ENCODE data around the gene NDUFA8. TPM values are rescaled to one million over a fixed set of nuclear protein-coding genes. Genes with fewer than 3 reads are reported as not detected.

Gene NDUFA8
- total and polyA plus RNA-seq, 9 of the 15 experiments (the other 6 are each of a cell fraction or from before 2014, with no cell fraction given), result 105 to 212 (median 133) TPM

DNA sequence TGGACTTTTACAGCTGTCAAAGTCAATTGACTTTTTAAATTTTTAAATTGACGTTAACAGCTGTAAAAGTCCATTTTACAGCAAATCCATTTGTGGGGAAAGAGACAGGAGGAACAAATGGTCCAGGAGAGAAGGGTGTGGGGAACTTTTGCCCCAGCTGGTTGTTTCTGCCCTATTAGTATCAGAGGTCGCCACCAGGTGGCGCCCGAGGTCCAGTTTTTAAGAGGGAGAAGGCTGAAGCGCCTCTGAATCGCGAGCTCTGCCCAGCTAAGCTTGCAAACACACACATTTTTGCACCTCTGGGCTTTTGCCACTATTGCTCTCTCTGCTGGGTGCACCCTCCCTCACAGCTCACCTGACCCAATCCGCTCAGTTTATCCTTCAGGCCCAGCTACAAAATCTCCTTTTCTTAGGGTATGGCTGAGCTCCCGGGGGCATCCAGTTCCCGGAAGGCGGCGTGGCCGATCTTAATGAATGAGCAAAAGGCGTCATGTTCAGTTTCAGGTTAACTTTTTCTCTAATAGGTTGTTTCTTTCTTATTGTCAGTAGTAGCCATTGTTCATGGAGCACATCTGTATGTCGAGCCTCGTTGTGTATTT, 60.2 kb downstream of the NDUFA8 start (continued):
- no peak for TF ChIP-seq ETV1 (tag; conservative IDR thresholded peaks at IDR 0.05; ENCODE audit: low read depth)
- peak; percentile 73 to 82 for TF ChIP-seq RAD21 (CRISPR knock-in tag; conservative IDR thresholded peaks at IDR 0.05 in 1 of 2, IDR thresholded peaks at IDR 0.05 in 1 of 2)
- no peak for TF ChIP-seq POLR2AphosphoS5 (IDR thresholded peaks at IDR 0.05; ENCODE audit: control insufficient read depth, insufficient read depth, low read depth, low read length)
- TF ChIP-seq ZNF785 (CRISPR knock-in tag; IDR thresholded peaks at IDR 0.05), result no peak
- TF ChIP-seq CBX3 (IDR thresholded peaks at IDR 0.05; ENCODE audit: borderline replicate concordance in 1 of 2, low read length in 2 of 2), result no peak
- TF ChIP-seq, protein P1, sequence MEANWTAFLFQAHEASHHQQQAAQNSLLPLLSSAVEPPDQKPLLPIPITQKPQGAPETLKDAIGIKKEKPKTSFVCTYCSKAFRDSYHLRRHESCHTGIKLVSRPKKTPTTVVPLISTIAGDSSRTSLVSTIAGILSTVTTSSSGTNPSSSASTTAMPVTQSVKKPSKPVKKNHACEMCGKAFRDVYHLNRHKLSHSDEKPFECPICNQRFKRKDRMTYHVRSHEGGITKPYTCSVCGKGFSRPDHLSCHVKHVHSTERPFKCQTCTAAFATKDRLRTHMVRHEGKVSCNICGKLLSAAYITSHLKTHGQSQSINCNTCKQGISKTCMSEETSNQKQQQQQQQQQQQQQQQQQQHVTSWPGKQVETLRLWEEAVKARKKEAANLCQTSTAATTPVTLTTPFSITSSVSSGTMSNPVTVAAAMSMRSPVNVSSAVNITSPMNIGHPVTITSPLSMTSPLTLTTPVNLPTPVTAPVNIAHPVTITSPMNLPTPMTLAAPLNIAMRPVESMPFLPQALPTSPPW (CRISPR knock-in tag; IDR thresholded peaks at IDR 0.05), result peak; percentile 38; the same call in 1 of the 2 replicates
- TF ChIP-seq, protein P2, sequence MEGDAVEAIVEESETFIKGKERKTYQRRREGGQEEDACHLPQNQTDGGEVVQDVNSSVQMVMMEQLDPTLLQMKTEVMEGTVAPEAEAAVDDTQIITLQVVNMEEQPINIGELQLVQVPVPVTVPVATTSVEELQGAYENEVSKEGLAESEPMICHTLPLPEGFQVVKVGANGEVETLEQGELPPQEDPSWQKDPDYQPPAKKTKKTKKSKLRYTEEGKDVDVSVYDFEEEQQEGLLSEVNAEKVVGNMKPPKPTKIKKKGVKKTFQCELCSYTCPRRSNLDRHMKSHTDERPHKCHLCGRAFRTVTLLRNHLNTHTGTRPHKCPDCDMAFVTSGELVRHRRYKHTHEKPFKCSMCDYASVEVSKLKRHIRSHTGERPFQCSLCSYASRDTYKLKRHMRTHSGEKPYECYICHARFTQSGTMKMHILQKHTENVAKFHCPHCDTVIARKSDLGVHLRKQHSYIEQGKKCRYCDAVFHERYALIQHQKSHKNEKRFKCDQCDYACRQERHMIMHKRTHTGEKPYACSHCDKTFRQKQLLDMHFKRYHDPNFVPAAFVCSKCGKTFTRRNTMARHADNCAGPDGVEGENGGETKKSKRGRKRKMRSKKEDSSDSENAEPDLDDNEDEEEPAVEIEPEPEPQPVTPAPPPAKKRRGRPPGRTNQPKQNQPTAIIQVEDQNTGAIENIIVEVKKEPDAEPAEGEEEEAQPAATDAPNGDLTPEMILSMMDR (IDR thresholded peaks at IDR 0.05 in 2 of 3, conservative IDR thresholded peaks at IDR 0.05 in 1 of 3; ENCODE audit: insufficient read depth in 2 of 3, low read depth in 1 of 3, low read length in 3 of 3), result peak; percentile 85 to 90 (median 90)
- TF ChIP-seq, protein P3, sequence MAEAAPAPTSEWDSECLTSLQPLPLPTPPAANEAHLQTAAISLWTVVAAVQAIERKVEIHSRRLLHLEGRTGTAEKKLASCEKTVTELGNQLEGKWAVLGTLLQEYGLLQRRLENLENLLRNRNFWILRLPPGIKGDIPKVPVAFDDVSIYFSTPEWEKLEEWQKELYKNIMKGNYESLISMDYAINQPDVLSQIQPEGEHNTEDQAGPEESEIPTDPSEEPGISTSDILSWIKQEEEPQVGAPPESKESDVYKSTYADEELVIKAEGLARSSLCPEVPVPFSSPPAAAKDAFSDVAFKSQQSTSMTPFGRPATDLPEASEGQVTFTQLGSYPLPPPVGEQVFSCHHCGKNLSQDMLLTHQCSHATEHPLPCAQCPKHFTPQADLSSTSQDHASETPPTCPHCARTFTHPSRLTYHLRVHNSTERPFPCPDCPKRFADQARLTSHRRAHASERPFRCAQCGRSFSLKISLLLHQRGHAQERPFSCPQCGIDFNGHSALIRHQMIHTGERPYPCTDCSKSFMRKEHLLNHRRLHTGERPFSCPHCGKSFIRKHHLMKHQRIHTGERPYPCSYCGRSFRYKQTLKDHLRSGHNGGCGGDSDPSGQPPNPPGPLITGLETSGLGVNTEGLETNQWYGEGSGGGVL (CRISPR knock-in tag; IDR thresholded peaks at IDR 0.05), result no peak
- TF ChIP-seq, protein P4, sequence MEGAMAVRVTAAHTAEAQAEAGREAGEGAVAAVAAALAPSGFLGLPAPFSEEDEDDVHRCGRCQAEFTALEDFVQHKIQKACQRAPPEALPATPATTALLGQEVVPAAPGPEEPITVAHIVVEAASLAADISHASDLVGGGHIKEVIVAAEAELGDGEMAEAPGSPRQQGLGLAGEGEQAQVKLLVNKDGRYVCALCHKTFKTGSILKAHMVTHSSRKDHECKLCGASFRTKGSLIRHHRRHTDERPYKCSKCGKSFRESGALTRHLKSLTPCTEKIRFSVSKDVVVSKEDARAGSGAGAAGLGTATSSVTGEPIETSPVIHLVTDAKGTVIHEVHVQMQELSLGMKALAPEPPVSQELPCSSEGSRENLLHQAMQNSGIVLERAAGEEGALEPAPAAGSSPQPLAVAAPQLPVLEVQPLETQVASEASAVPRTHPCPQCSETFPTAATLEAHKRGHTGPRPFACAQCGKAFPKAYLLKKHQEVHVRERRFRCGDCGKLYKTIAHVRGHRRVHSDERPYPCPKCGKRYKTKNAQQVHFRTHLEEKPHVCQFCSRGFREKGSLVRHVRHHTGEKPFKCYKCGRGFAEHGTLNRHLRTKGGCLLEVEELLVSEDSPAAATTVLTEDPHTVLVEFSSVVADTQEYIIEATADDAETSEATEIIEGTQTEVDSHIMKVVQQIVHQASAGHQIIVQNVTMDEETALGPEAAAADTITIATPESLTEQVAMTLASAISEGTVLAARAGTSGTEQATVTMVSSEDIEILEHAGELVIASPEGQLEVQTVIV (CRISPR knock-in tag; IDR thresholded peaks at IDR 0.05; ENCODE audit: borderline replicate concordance), result no peak
- TF ChIP-seq, protein P5, sequence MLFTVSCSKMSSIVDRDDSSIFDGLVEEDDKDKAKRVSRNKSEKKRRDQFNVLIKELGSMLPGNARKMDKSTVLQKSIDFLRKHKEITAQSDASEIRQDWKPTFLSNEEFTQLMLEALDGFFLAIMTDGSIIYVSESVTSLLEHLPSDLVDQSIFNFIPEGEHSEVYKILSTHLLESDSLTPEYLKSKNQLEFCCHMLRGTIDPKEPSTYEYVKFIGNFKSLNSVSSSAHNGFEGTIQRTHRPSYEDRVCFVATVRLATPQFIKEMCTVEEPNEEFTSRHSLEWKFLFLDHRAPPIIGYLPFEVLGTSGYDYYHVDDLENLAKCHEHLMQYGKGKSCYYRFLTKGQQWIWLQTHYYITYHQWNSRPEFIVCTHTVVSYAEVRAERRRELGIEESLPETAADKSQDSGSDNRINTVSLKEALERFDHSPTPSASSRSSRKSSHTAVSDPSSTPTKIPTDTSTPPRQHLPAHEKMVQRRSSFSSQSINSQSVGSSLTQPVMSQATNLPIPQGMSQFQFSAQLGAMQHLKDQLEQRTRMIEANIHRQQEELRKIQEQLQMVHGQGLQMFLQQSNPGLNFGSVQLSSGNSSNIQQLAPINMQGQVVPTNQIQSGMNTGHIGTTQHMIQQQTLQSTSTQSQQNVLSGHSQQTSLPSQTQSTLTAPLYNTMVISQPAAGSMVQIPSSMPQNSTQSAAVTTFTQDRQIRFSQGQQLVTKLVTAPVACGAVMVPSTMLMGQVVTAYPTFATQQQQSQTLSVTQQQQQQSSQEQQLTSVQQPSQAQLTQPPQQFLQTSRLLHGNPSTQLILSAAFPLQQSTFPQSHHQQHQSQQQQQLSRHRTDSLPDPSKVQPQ (CRISPR knock-in tag; IDR thresholded peaks at IDR 0.05; ENCODE audit: borderline replicate concordance), result no peak
- TF ChIP-seq CC2D1A (IDR thresholded peaks at IDR 0.05), result 0 out of 2 replicates have a peak, but pooled peaks have one; percentile 16
- TF ChIP-seq, protein P6, sequence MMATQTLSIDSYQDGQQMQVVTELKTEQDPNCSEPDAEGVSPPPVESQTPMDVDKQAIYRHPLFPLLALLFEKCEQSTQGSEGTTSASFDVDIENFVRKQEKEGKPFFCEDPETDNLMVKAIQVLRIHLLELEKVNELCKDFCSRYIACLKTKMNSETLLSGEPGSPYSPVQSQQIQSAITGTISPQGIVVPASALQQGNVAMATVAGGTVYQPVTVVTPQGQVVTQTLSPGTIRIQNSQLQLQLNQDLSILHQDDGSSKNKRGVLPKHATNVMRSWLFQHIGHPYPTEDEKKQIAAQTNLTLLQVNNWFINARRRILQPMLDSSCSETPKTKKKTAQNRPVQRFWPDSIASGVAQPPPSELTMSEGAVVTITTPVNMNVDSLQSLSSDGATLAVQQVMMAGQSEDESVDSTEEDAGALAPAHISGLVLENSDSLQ (IDR thresholded peaks at IDR 0.05), result no peak
- no peak for TF ChIP-seq CBX5 (IDR thresholded peaks at IDR 0.05; ENCODE audit: borderline replicate concordance, low read depth)
- 0 out of 2 replicates have a peak, but pooled peaks have one; percentile 29 for TF ChIP-seq SMAD4 (CRISPR knock-in tag; conservative IDR thresholded peaks at IDR 0.05)

Data from K562 (cell line).